ENCODE measurements around the gene AIMP1.

DNA sequence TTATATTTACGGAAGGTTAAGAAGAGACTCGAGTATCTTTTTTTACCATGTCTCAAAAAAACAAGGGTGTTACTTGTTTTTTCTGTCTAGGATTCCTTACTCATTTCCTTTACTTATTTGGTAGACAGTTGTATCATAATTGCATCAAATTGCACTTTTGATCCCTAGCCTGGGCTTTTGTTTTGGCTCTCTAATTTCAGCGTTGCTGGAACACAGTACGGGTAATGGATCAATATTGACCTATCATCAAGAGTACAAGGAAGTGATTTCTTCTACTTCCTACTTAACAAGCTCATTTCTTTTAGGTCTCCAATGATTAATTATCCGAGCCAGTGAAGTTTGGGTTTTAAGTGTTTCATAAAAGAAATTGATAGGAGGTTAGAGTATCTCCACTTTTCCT is 16.8 kb downstream of the AIMP1 start:
- TF ChIP-seq CTCF (IDR thresholded peaks at IDR 0.05) (no peak), POLR2A (IDR thresholded peaks at IDR 0.05) (no peak), POLR2AphosphoS5 (IDR thresholded peaks at IDR 0.05) (no peak)
